ENCODE results near the gene CXorf49.

CXorf49 gene

GRCh38 chrX:71671938-71672337 lies 46.1 kb downstream of the CXorf49 start:
- no peak for DNase-seq (ENCODE audit: low read depth, low spot score)

GRCh38 chrX:71671043-71671780 lies 46.9 kb downstream of the CXorf49 start:
- DNase-seq (ENCODE audit: low read depth, low spot score) = no peak

GRCh38 chrX:71669947-71670346 lies 48.1 kb downstream of the CXorf49 start:
- peak; percentile 77 for DNase-seq (ENCODE audit: low read depth, low spot score)

GRCh38 chrX:71669492-71669891 lies 48.6 kb downstream of the CXorf49 start:
- DNase-seq (ENCODE audit: low read depth, low spot score) = no peak

- no peak for DNase-seq (ENCODE audit: low read depth, low spot score)
Observed at GRCh38 chrX:71668248-71668595, 49.9 kb downstream of the CXorf49 start.

- DNase-seq (ENCODE audit: low read depth, low spot score) = no peak
Observed at GRCh38 chrX:71667328-71668247, 50.5 kb downstream of the CXorf49 start, which contains the start of gene LOC101059915. LOC101059915 (plus strand) TSS chrX:71667546.

- DNase-seq (ENCODE audit: low read depth, low spot score) = no peak
Observed at GRCh38 chrX:71666240-71667223, 51.6 kb downstream of the CXorf49 start.

GRCh38 chrX:71665747-71666146 lies 52.3 kb downstream of the CXorf49 start:
- DNase-seq (ENCODE audit: low read depth, low spot score) = no peak

GRCh38 chrX:71664889-71665491 lies 53.1 kb downstream of the CXorf49 start:
- peak; percentile 61 for DNase-seq (ENCODE audit: low read depth, low spot score)
